HS-5 (cell line): ENCODE results near the gene AK9.

Source experiments
- DNase-seq: peaks from one replicate; pipeline ENCODE4 v3.0.0-alpha.2; 2012; ENCODE audit warnings: low read depth

AK9 gene

DNA sequence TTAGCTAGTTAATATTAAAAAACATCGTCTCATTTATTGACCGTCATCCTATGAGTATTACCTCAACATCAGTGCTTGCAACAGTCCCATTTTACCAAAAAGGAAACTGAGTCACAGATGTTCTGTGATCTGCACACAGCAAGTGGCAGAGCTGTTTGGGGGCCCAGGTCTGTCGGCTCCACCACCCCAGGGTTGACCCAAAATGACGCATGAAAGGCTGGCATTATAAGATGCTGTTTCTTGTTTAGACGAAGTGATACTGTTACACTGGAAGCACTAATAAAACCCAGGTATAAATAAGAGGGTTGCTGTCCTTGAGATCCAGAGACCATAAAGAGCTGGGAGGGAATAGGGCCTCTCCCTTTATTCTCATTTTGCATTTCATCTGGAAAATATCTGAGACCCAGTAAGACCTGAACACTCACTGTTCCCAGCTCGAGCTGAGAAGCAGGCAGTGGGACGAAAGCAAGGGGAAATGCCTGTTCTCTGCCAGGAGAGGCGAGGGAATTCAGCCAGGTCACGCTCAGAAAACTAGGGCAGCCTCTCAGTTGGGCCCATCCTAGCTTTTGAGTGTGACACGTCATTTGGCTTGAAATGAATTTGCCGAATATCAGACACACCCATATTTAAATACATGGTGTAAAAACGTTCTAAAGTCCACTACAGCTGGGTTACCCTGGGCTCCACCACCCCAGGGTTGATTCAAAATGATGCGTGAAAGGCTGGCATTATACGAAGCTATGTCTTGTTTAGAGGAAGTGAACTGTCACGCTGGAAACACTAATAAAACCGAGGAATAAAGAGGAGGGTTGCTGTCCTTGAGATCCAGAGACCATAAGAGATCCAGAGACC lies 234.1 kb downstream of the AK9 start:
- peak; percentile 46 for DNase-seq

DNA sequence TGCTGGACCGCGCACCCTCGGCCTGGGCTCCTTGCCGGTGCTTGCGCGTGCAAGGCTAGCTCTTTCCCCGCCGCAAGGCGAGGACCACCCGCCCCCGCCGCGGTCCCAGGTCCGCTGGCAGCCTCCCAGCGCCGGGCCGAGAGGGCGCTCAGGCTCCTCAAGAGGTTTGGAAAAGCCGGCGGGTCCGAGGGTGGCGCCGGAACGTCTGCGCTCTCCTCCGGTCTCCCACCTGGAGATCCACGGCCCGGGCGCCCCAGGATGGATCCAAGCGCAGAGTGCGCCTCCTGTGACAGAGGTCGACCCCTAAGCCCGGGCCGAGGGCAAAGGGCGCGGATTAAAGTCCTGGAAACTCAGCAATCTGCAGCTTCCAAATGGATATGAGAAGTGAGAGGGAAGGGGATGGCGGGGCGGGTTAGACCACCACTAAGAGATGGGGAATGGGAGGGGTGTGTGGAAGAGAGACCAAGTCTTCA lies 234.9 kb downstream of the AK9 start:
- DNase-seq: no peak

DNA sequence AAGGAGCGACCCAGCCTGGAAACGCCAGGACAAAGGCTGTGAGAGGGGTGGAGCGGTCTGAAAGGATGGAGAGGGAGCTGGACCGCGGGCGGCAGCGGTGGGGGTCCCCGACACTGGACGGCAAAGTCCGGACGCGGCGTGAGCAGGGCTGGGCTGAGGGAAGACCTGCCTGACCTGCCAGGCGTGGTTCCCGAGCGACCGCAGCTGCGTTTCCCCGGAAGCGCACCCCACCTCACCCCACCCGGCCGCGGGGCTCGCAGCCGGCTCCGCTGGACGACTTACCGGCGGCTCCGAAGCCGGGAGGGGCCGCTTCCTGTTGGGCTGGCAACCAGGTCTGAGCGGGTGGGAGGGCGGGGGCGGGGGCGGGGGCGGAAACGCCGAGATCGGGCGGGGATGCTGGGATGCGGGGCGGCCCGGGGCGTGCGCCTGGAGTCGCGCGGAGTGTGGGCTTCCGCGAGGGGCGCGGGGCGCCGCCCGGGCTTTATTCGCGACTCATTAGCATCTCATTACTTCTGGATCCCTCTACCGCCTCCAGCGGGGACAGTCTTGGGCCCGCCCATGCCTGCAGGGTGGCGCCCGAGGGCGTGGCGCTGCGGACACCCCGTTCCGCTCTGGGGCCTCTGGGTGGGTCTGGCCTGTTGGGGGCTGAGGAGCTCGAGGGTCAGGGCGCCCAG lies 235.4 kb downstream of the AK9 start, which contains the start of gene MICAL1:
MICAL1 (minus strand) TSS at position 336 of the 674 bp plus-strand sequence. CDS start 1,576 bp downstream, outside the sequence.
- DNase-seq: no peak

DNA sequence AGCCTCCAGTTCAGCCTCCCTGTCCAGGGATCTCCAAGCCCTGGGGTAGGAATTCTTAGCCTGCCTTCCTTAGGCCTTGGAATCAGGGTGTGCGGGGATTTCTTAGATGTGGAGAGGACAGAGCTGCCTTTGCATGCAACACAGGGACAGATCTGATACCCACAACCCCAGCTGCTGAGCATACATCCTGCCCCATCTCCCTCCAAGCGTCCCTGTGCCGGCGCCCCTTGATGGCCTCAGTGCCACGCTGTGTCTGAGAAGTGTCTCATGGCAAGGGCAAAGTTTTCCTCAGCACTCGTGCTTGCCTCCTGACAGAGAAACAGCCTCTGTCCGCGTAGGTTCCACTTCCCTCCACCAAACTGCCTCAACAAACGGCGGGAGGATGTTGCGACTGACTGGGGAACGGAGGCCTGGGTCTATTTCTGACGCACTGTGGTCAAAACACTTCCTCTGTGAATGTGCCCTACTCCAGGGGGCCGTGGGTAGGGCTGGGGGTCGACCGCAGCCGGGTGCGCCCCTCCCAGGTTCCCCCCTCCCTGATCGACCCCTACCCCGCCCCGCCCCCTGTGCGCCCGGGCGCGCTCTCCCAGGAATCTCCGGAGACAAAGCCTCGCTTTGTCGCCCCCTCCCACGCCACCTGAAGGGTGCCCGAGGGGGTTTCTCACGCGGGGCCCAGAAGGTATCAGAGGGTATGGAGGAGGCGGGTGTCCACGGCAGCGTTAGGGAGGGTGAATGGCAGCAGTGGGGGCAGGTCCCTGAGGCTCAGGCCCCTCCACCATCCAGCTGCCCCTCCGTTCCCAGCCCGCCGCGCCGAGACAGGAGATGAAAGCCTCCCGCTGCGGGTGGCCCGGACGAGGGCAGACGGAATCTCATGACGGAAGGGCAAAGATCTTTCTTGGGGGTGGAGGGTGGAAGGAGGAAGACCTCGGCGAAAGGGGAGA lies 236.2 kb downstream of the AK9 start:
- DNase-seq: no peak

DNA sequence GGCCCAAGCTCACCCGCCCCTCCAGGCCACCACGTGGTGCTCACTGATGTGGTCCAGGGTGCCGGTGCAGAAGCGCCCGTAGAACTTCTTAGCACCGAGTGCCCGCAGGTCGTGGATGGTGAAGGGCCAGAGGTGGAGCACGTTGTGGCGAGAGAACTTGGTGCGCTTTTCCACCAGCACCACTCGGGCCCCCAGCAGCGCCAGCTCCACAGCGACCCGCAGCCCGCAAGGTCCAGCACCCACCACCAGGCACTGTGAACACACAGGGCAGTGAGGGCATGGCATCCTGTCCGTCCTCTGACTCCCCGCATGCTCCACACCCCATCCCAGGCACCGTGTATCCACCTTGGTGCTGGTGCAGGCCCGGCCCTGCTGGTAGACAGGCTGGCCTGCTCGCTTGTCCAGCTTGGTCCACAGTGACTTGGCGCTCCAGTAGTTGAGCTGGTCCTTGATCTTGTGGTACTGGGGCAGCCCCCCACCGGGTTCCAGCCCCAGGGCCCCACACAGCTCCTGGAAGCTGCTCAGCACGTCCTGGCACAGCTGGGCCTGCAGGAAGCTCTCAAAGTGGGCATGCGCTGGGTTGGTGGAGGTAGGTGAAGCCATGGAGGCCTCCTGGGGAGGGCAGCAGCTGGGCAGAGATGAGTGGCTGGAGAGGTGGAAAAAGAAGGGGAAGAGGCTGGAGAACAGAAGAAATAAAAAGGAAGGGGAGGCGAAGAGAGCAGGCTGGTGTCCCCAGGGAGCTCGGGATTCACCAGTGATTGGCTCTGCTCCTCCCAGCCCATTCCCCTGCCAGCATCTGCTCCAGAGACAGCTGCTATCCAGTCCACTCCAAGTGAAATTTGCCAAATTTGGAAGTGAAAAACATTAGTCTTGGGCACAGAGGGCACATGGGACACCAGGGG lies 237.2 kb downstream of the AK9 start:
- DNase-seq: no peak

DNA sequence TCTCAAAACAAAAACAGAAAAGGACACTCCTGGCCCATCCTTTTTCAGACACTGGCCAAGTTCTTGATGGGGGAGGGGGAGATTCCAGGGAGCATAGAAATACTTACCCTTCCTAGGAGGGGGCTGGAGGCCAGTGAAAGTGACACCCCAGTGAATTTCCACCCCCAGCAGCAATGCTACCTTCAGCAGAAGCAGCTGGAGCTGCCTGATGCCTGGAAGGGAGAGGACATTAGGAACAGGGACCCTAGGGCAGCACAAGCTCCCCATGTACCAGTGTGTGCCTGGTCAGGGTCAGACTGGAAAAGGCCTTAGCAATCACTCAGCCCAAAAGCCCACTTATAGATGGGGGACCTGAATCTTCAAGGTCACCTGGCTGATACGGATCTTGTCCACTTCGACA lies 237.8 kb downstream of the AK9 start:
- no peak for DNase-seq

DNA sequence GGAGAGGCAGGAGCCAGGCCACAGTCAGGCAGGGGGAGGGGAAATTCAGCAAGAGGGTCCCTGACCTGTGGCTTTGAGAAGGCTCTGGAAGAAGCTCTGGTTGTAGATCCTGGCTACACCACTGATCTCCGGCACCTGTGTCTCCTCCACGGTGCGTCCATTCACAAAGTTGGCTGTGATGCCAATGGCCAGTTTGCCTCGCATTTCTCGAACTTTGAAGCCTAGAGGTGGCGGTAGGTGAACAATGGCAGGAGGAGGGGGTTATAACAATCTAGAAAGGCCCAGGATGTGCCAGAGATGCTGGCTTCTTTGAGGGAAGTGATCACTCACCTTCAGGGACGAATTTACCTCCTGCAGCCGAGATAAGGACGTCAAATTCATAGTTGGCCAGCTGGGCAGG lies 238.8 kb downstream of the AK9 start:
- no peak for DNase-seq

DNA sequence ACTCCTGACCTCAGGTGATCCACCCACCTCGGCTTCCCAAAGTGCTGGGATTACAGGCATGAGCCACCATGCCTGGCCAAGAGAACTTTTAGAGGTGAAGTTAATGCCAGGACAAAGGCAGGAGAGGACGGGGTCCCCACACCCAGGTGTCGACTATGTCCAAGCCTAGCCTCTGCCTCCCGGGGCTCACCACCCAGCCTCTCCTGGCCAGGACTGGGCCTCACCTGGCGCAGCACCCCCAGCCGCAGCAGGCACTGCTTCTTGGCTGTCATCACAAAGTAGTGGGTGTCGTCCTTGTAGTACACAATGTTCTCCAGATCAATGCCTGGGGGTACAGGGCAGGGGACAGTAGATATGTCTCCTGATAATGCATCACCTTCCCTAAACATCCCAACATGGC lies 239.6 kb downstream of the AK9 start:
- no peak for DNase-seq

DNA sequence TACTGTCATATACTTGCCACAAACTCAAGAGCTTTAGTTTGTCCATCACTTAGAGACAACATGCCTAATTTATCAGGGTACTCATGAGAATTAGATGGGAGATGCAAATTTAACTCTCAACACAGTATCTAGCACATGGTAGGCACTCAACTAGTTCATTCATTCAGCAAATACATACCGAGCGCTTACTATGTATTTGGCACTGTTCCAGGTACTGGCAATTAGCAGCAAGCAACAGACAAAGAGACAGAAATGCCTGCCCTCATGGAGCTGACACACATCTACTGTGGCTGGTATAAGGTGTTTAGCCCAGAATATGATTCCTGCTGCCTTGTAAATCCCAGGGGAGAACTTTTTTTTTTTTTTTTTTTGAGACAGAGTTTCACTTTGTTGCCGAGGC lies 240.2 kb downstream of the AK9 start:
- no peak for DNase-seq

DNA sequence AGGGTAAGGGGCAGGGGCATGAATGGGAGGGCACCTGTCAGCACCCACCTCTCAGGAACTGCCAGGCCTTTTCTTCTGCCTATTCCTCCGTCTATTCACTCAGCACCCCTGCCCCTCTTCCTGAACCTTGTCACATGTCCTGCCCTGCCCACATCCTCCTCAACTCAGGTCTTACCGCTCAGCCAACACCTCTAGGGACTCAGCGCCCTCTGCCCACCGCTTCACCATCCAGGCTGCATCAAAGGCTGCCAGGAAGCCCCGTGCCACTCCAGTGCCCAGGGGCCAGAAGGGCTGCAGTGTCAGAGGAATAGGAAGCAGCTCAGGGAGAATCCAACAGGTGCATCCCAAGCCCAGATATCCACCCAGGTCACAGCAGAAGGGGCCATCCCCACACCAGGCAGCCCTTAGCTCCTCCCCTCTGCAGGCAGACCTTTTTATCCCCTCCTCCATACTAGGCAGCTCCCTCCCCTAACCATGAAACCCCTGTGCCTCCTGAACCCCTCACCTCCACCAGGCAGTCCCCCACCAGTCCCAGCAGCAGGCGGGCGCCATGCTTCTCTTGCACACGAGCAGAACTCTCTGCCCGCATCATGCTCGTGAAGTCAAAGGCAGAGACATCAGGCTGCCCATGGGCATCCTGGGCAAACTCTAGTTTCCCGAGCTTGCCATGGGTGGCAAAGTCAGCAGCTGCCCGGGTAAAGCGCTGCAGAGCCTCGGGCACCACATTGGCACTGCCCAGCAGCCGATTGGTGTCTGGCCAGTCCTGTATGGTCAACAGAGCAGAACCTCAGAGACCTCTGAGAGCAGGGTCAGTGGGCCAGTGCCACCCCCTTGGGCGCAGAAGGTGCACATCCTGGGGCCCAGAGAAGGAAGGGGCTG lies 241.0 kb downstream of the AK9 start:
- DNase-seq: no peak

DNA sequence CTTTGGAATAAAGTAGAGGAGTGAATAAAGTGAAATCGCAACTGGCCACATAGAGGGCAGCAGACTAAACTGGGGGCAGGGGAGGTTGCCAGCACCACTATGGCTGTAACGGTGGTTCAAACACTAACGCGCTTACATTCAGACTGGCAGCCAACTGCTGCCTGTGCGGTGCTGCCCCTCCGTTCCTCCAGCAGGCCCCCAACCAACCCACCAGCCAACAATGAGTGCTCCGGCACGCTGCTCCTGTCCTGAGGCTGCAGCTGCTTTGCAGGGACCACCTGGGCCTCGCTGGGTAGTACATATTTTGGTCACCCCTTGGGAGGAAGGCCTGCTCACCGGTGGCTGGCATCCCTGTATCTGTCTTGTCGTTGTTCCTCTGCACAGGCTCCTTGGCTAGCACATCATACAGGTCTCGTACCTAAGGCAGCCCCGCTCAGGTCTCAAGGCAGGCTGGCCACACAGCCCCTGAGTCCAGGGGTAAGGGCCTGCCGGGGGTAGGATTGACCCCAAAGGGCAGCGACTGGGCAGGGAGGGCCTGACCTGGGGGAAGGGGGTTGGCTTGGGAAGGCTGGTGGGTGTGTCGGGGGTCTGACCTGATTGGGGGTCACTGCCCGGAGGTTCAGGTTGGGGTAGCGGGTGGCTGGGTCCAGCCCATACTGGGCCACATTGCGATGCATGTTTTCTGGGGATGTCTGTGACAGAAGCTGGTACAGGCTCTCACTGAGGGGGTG lies 241.8 kb downstream of the AK9 start:
- no peak for DNase-seq

DNA sequence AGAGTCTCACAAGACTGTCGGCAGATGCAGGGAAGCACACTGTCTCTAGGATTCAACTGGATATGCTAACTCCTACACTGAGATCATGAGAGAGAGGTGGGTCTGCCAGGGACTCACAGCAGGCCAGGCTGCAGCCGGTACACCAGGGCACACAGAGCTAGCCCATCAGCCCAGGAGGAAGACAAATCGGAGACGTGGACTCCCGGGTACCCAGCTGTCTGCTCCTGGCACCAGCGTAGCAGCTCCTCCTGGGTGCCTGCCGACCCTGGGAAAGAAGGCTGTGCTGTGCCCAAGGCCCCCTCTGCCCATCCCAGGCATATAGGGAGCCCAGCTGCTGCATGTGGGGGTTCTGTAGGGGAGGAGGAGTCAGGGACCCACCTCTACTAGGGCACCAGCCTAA lies 242.4 kb downstream of the AK9 start:
- no peak for DNase-seq

DNA sequence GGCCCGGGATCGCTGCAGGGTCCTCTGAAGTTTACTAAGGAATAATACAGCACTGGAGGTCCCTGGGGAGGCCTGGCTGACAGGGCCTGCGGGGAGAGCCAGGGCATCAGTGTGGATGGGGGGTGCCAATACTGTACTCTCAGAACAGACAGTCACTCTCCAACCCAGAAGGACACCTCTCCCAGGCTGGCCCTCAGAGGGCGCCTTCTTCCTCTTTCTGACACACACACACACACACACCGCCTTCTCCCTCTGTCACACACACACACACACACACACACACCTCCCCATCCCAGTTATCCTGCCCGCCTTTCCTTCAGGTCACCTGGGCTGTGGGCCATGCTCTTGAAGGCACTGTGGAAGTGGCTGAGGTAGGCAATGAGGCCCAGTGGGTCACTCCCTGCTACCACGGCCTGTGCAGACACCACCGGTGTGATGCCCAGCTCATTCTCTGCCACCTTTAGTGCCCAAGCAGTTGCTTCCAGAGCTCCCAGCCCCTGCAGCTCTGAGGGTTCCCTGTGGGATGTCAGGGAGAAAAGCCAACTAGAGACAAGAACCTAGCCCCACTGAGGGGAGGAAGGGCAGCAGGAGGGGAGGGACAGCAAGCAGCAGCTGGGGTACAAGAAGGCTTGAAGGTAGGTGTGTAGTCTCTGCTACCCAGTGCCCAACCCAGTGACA lies 243.0 kb downstream of the AK9 start:
- no peak for DNase-seq

DNA sequence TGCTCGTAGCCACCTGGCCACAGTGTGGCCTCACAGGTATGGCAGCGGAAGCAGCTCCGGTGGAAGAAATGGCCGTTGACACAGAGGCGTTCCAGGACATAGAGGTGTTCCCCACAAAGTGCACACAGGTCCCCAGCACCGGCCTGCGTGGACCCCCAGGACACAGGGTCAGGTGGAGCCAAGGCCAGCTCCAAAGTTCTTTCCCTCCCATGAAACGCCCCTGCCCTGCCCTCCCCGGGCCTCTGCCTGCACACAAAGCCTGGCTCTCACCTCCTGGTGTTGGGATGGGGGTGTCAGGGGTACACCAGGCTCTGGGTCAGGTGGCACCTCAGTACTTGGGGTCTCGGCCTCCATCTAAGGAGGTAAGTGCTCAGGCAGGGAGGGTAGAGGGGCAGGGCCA lies 243.9 kb downstream of the AK9 start:
- DNase-seq: no peak

DNA sequence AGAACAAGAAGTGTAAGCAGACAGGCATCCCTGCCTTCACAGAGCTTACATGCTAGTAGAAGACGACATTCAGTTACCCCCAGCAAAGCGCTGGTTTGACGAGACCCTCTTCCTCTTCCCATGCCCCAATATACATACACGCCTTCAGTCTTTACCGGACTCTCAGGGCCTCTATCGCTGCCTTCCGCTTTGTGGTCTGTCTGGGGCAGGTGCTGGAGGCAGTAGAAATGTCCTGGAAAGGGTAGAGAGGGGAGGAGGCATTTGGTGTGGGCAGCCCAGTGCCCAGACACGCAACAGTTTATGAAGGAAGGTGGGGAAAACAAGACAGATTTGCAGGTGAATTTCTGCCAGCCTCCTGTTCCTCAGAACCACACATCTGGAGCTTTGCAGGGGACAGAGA lies 244.5 kb downstream of the AK9 start:
- no peak for DNase-seq

DNA sequence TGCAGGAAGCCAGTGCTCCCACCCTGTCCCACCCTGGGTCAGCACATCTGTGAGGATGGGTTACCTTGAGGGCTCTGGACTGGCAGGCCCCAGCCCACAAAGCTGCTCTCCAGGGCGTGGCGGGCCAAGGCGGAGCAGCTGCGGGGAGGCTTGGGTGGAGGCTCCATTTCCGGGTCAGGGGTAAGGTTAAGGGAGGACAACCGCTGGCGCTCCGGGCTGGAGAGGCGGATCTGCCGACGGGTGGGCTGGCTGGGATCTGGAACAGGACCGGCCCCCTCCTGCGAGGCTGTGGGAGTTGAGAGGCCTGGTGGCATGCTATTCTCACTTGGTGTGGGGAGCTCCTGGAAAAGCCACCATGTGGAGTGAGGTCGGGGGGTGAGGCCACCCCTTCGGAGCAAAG lies 244.9 kb downstream of the AK9 start:
- no peak for DNase-seq

DNA sequence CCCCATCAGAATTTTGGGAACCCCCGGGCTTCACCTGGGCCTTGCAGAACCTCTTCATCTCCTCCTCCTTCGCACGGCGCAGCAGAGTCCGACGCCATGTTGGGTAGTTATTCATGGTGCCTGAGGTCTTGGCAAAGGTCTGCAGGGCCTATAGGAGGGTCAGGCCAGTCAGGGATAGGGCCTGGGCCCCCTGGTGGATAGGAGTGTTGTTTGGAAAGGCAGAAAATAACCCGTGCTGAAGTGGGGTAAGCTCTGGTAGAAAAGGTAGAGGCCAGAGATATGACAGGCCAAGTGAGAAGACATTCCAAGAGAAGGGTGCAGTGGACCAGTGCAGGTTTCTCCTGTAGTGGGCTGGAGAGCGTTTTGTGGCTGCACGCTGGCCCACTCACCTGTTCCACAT lies 245.6 kb downstream of the AK9 start:
- DNase-seq: no peak

DNA sequence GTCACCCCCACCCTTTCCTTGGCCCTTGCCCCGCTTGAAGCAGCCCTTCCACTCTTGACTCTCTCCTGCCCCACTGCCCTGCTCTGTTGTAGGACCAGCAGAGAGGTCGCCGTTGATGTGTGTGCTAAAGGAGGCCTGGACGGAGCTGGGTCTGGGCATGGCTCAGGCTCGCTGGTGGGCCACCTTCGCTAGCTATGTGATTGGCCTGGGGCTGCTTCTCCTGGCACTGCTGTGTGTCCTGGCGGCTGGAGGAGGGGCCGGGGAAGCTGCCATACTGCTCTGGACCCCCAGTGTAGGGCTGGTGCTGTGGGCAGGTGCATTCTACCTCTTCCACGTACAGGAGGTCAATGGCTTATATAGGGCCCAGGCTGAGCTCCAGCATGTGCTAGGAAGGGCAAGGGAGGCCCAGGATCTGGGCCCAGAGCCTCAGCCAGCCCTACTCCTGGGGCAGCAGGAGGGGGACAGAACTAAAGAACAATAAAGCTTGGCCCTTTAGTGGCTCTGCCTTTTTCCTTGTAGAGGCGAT lies 247.5 kb downstream of the AK9 start:
- DNase-seq: no peak
